ENCODE data around the gene TSBP1.
"Not testable (repeated sequence)": the region's sequence is repeated elsewhere in the genome, so short reads cannot be mapped to it uniquely, and the experiment has no call there.

TSBP1 gene

GRCh38 chr6:32379545-32379944, 7.8 kb upstream of the TSBP1 start:
- DNase-seq (ENCODE audit: low read depth), result no peak

GRCh38 chr6:32375739-32376529, 4.2 kb upstream of the TSBP1 start:
- DNase-seq (ENCODE audit: low read depth), result no peak
- no peak overlapping the region for H3K4me3 ChIP-seq (ENCODE audit: low read depth, low read length)

More at GRCh38 chr6:32379545-32379944, 7.8 kb upstream of the TSBP1 start:
- no peak overlapping the region for H3K4me3 ChIP-seq (ENCODE audit: low read depth, low read length)

- H3K4me3 ChIP-seq (ENCODE audit: low read depth, low read length), result no peak overlapping the region
- DNase-seq (ENCODE audit: low read depth), result no peak
Observed at GRCh38 chr6:32371229-32371628, 474 bp downstream of the TSBP1 start.

- no peak for DNase-seq (ENCODE audit: low read depth)
- no peak overlapping the region for H3K4me3 ChIP-seq (ENCODE audit: low read depth, low read length)
Observed at GRCh38 chr6:32370505-32370904, 1.2 kb downstream of the TSBP1 start.

GRCh38 chr6:32369660-32370059, 2.0 kb downstream of the TSBP1 start:
- peak; percentile 84 for DNase-seq (ENCODE audit: low read depth)
- H3K4me3 ChIP-seq (ENCODE audit: low read depth, low read length), result no peak overlapping the region

- H3K4me3 ChIP-seq (ENCODE audit: low read depth, low read length), result no peak overlapping the region
- no peak for DNase-seq (ENCODE audit: low read depth)
Observed at GRCh38 chr6:32367644-32368043, 4.1 kb downstream of the TSBP1 start.

GRCh38 chr6:32359225-32359624, 12.5 kb downstream of the TSBP1 start:
- not testable (repeated sequence) for DNase-seq (ENCODE audit: low read depth); H3K4me3 ChIP-seq (ENCODE audit: low read depth, low read length)

GRCh38 chr6:32358548-32358947, 13.2 kb downstream of the TSBP1 start:
- DNase-seq (ENCODE audit: low read depth); H3K4me3 ChIP-seq (ENCODE audit: low read depth, low read length): not testable (repeated sequence)

GRCh38 chr6:32355018-32355417, 16.7 kb downstream of the TSBP1 start:
- H3K4me3 ChIP-seq (ENCODE audit: low read depth, low read length), result no peak overlapping the region
- no peak for DNase-seq (ENCODE audit: low read depth)

- H3K4me3 ChIP-seq (ENCODE audit: low read depth, low read length), result no peak overlapping the region
- DNase-seq (ENCODE audit: low read depth), result no peak
Observed at GRCh38 chr6:32353348-32353747, 18.4 kb downstream of the TSBP1 start.

GRCh38 chr6:32340242-32340641, 31.5 kb downstream of the TSBP1 start:
- DNase-seq (ENCODE audit: low read depth), result no peak
- no peak overlapping the region for H3K4me3 ChIP-seq (ENCODE audit: low read depth, low read length)

GRCh38 chr6:32337186-32337805, 34.4 kb downstream of the TSBP1 start:
- DNase-seq (ENCODE audit: low read depth), result no peak
- H3K4me3 ChIP-seq (ENCODE audit: low read depth, low read length), result no peak overlapping the region

- H3K4me3 ChIP-seq (ENCODE audit: low read depth, low read length), result no peak overlapping the region
- DNase-seq (ENCODE audit: low read depth), result no peak
Observed at GRCh38 chr6:32332433-32332832, 39.3 kb downstream of the TSBP1 start.

- H3K4me3 ChIP-seq (ENCODE audit: low read depth, low read length), result no peak overlapping the region
- no peak for DNase-seq (ENCODE audit: low read depth)
Observed at GRCh38 chr6:32329141-32329540, 42.6 kb downstream of the TSBP1 start.

GRCh38 chr6:32327103-32327502, 44.6 kb downstream of the TSBP1 start:
- no peak overlapping the region for H3K4me3 ChIP-seq (ENCODE audit: low read depth, low read length)
- no peak for DNase-seq (ENCODE audit: low read depth)

GRCh38 chr6:32318501-32318900, 53.2 kb downstream of the TSBP1 start:
- H3K4me3 ChIP-seq (ENCODE audit: low read depth, low read length), result no peak overlapping the region

GRCh38 chr6:32317541-32317940, 54.2 kb downstream of the TSBP1 start:
- DNase-seq (ENCODE audit: low read depth), result no peak
- no peak overlapping the region for H3K4me3 ChIP-seq (ENCODE audit: low read depth, low read length)

More at GRCh38 chr6:32318501-32318900, 53.2 kb downstream of the TSBP1 start:
- no peak for DNase-seq (ENCODE audit: low read depth)

- no peak for DNase-seq (ENCODE audit: low read depth)
- no peak overlapping the region for H3K4me3 ChIP-seq (ENCODE audit: low read depth, low read length)
Observed at GRCh38 chr6:32313964-32314363, 57.7 kb downstream of the TSBP1 start.

- H3K4me3 ChIP-seq (ENCODE audit: low read depth, low read length), result no peak overlapping the region
- DNase-seq (ENCODE audit: low read depth), result no peak
Observed at GRCh38 chr6:32298632-32299336, 72.9 kb downstream of the TSBP1 start.

GRCh38 chr6:32294980-32295379, 76.7 kb downstream of the TSBP1 start:
- DNase-seq (ENCODE audit: low read depth); H3K4me3 ChIP-seq (ENCODE audit: low read depth, low read length): not testable (repeated sequence)

All from skeletal muscle cell (primary cell).